Lung microvascular endothelial cell (primary cell): ENCODE results near the gene TAF1L. TPM values are rescaled to one million over a fixed set of nuclear protein-coding genes. Genes with fewer than 3 reads are reported as not detected.

Source experiments
- DNase-seq, 2 donors: peaks; one replicate each; pipeline versions ENCODE4 v3.0.0 to v3.0.0-alpha.2; 2010; ENCODE audit warnings: low read depth in 2 of 2
- total RNA-seq: library from RNA; depleted of rRNA; stranded (reverse); fragments of >200 nt; gene quantifications from 2 replicates; pipeline ENCODE4 v1.2.1, GENCODE V29; 2014

TAF1L gene
- total RNA-seq, 1 donor from 2014 or later: not detected

DNA sequence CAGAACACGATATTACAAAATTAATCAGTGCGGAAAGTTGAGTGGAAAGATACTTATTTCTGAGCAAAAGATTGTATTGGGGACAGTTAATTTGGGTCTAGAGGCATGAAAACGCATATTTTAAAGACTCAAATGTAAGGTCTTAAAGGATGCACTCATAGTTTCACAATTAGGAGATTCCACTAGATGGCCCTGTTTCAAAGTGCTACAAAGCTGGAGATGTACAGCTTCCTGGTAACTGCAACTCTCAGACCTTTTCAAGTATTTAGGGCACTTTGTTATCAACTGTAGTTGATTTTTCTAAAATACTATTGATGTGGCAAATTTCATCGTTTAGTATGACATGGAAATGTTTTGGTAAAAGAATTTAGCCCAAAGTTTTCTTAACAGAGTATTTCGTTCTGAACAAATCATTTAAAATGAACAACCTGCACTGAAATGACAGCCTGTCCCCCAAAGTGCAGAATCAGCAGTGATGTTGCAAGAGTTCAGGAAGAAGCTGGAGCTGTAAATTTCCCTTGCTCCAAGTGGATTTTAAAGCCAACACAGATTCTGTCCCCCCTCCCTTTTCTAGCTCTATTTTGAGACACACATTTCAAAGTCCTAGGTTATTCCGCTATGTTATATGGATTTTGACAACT is 46.3 kb downstream of the TAF1L start:
- DNase-seq: peak; percentile 67 to 73

DNA sequence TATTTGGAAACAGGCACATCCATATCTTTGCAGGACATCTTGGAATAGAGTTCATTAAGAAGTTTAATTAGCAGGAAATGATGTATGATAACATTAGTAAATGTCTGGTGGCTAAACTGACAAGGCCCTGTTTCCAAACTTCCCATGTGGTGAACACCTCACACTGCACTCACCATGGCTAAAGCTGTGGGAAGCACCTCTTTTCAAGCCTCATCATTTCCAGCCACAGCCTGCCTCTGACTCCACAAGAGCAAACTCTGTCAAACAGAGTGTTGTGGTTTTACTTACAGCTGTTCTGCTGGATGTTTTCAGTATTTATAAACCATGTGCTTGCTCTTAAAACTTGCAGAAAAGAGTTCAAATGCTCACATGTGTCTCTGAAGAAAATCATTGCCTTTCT is 47.6 kb downstream of the TAF1L start:
- DNase-seq: peak in 1 of 2 donors; percentile 11

DNA sequence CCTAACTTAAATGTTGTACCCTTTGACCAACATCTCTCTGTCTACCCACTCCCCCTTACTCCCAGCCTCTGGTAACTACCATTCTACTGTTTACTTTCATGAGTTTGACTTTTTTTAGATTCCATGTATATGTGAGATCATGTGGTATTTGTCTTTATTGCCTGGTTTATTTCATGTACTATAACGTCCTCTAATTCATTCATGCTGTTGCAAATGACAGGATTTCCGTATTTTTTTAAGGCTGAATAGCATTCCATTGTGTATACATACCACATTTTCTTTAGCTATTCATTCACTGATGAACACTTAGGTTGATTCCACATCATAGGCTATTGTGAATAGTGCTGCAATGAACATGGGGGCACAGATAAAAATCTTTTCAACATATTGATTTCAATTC is 50.7 kb downstream of the TAF1L start:
- peak; percentile 57 to 74 for DNase-seq

DNA sequence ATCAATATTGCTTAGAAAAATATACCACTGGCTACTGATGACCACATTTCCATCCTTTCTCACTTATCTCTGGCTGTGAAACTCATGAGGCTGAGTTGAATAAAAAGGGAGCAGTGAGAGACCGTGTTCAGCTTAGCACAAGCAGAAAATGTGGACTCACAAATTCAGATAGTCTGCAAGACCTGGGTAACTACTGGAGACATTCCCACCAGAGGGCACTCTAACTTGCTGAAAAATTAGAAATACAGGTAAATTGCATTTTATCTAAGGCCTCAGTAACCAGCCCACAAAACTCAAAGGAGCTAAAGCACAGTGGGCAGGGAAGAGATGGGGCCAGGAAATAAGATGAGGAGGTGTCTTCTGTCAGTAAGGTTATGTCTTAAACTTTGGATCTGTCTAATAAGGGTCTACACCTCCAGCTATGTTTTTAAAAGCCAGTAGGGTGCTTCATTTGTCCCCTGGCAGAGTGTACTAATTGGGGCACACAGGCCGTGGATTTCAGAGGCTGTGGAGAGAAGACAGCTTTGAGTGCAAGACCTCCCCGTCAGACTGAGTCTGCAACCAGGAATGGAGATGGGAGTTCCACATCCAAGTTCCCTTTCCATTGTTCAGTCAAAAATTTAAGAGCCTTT is 53.8 kb downstream of the TAF1L start:
- peak; percentile 77 to 86 for DNase-seq

DNA sequence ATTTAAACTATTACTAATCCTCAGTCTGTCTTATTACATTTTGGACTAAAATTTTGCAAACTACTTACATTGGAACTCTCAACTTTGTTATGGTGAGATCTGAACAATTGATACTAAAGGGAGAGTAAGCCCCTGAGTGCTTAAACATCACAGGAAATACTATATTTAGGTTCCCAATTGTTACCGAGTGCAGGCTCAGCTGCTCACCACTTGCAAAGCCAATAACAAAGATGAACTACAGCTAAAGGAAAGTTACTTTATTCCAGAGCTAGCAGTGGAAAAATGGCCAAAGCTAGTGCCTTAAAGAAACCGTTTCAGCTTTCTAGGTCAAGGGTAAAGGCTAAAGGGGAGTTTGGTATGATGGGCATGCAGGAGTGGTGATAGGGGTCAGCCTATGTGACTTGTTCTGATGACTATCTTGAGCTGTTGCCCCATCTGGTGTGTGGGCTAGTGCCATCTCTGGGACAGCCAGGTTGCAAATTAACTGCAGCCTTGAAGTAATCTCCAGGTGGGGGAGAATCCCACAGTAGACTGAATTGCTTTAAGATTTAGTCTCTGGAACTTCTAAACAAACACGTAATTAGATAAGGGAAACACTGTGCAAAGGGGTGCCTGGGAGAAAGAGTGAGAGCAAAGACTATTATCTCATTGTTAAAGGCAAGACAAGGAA is 54.7 kb downstream of the TAF1L start:
- no peak for DNase-seq

DNA sequence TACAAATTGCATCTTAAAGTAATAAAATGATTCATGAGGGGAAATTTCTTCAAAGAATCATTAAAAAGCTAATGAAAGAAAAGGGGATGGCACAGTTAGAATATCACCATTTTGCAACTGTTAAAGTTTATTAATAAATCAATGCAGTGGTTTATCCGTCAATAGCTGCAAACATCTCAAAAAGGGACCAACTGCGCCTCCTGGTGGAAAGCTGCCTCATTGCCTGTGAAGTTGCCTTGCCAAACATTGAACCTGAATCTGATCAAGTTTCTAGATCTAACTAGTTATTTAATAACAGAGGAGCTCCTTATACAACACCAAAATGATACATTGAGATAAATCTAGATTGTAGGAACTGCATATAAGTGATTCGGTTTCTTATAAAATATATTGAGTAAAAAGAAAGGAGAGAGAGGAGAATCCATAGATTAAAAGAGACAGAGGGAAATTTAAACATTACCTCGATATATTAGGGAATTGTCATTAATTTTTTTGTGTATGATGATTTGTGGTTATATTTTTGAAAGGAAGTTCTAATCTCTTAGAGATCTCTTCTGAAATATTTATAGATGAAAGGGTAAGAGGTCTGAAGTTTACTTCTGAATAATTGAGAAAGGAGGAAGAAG is 55.6 kb downstream of the TAF1L start:
- DNase-seq: peak; percentile 66 to 78

Other genes with a start within 250 kb of the TAF1L start
- gene RIGI, start 109.5 kb downstream of the TAF1L start, total RNA-seq: 11.1 and 12.6 TPM in 2 replicates
- gene SMIM27, start 83.3 kb downstream of the TAF1L start, total RNA-seq: 3.9 and 6.2 TPM in 2 replicates
- 21.1 and 30.6 TPM in 2 replicates for gene TOPORS, start 83.1 kb downstream of the TAF1L start, total RNA-seq
- 33.3 and 34.1 TPM in 2 replicates for gene NDUFB6, start 62.5 kb downstream of the TAF1L start, total RNA-seq
- gene TMEM215, start 147.9 kb upstream of the TAF1L start, total RNA-seq: not detected in 2 replicates